ENCODE measurements around the gene KLHL11. TPM values are rescaled to one million over a fixed set of nuclear protein-coding genes. Genes with fewer than 3 reads are reported as not detected.

The KLHL11 gene
- total RNA-seq, 1 experiment from 2014 or later: 16.8 TPM

GRCh38 chr17:41904242-41904841 is 39.1 kb upstream of the KLHL11 start:
- H4K5ac ChIP-seq (ENCODE audit: insufficient read length, low read depth, low read length): no peak overlapping the region
- Mint-ChIP-seq H3K27me3 (ENCODE audit: low read depth) (no peaks in the 10 kb centered on the region), H3K4me1 (no peaks in the 10 kb centered on the region), H3K9me3 (no peaks in the 10 kb centered on the region), H3K27ac (no peak overlapping the region), H3K4me3 (no peak overlapping the region), H3K36me3 (ENCODE audit: insufficient read depth in 1 of 3, low read depth in 3 of 3) (peaks cover 63 to 97% (median 91%) of the 10 kb centered on the region in 3 experiments)
- H3K79me2 ChIP-seq (ENCODE audit: insufficient read depth, low read length): no peaks in the 10 kb centered on the region
- H2AK5ac ChIP-seq (ENCODE audit: insufficient read length, low read length): no peak overlapping the region
- H2AFZ ChIP-seq (ENCODE audit: low read length): no peak overlapping the region
- no peak for TF ChIP-seq CTCF (conservative IDR thresholded peaks at IDR 0.05)
- no peak overlapping the region for H2BK120ac ChIP-seq (ENCODE audit: low read depth, low read length, poor library complexity, severe bottlenecking)
- no peak overlapping the region for H3K18ac ChIP-seq (ENCODE audit: insufficient read length, low read depth, low read length)
- no peaks in the 10 kb centered on the region for H3K23me2 ChIP-seq (ENCODE audit: insufficient read length, low read depth, low read length, poor library complexity, severe bottlenecking)
- no peak overlapping the region for H3K27ac ChIP-seq (ENCODE audit: insufficient read length, low read depth, low read length)
- no peaks in the 10 kb centered on the region for H3K79me1 ChIP-seq (ENCODE audit: insufficient read depth, low read depth, low read length, poor library complexity, severe bottlenecking)
- no peaks in the 10 kb centered on the region for H3K9me3 ChIP-seq (ENCODE audit: control insufficient read depth, low read depth, low read length)
- H4K8ac ChIP-seq (replicated peaks; ENCODE audit: insufficient read length, low read depth, low read length): no peak overlapping the region
- H3K4ac ChIP-seq (ENCODE audit: low read depth, low read length): no peak overlapping the region
- no peak overlapping the region for H2BK20ac ChIP-seq (ENCODE audit: low read depth, low read length, poor library complexity, severe bottlenecking)
- no peak overlapping the region for H3K14ac ChIP-seq (ENCODE audit: insufficient read depth, low read length)
- no peak overlapping the region for H2BK12ac ChIP-seq (ENCODE audit: insufficient read length, low read depth, low read length)
- H3K4me2 ChIP-seq (ENCODE audit: insufficient read depth, insufficient read length, low read length): no peak overlapping the region
- H3K4me1 ChIP-seq (ENCODE audit: insufficient read depth, low read length): no peaks in the 10 kb centered on the region
- no peak overlapping the region for H3T11ph ChIP-seq (ENCODE audit: low read length)
- H3K27me3 ChIP-seq (ENCODE audit: insufficient read depth, low read length): no peaks in the 10 kb centered on the region
- H3K56ac ChIP-seq (ENCODE audit: insufficient read length, low read depth, low read length): no peak overlapping the region
- no peak overlapping the region for H2BK15ac ChIP-seq (ENCODE audit: low read depth, low read length)
- H3K9ac ChIP-seq (ENCODE audit: extremely low read depth, insufficient read length, low read length): no peak overlapping the region
- no peak overlapping the region for H3K23ac ChIP-seq (ENCODE audit: insufficient read length, low read depth, low read length)
- no peak overlapping the region for H4K91ac ChIP-seq (ENCODE audit: insufficient read length, low read depth, low read length)
- H2BK5ac ChIP-seq (ENCODE audit: insufficient read length, low read length): no peak overlapping the region
- peaks cover 3% of the 10 kb centered on the region for H4K20me1 ChIP-seq (ENCODE audit: control insufficient read depth, insufficient read depth, insufficient read length)
- WGBS (ENCODE audit: extremely low coverage, insufficient read length, low lambda C conversion rate): no CpG with 5 or more reads among the region's 7 CpGs
- DNase-seq: no peak
